HG03571 (cell line): ENCODE measurements around the gene ADAMTS8.

Experiments used
- ATAC-seq: cut with Tn5 transposase; IDR thresholded peaks from one replicate; pipeline ENCODE4 v1.9.1; 2021; ENCODE audit not compliant: unreplicated experiment

ADAMTS8 gene

DNA sequence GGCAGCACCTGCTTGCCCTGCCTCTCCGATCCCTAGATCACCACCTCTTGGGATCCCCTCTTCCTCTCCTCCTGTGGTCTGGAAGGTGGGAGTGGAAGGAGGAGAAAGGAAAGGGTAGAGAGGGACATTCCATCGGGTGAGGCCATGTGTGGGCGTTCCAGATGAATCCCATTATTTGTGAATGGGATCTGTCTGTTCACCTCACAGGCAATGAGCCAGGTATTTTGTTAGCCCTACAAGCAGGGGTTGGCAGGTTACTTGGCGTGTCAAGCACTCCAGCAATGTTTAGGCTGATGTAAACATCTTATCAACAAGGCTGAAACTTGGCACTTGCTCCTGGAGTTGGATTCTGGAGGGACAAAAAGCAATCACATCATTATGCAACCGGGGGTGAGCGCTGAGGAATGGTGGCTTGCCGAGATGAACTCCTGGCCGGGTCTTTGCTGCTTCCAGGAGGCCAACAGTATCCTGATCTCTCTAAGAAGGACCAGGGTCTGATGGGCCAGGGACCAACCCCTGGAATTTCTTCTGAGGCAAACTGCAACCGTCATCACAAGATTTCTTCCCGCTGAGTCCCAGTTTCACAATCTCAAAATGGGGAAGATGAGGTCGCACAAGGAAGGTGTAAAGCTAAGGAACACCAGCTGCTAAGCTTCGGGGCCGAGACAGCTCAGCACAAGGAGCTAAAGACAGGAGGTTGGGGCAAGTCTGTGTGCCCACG, 7.8 kb downstream of the ADAMTS8 start:
- ATAC-seq = no peak

- no peak for ATAC-seq
Measured at GRCh38 chr11:130418756-130419155, 9.7 kb downstream of the ADAMTS8 start.

DNA sequence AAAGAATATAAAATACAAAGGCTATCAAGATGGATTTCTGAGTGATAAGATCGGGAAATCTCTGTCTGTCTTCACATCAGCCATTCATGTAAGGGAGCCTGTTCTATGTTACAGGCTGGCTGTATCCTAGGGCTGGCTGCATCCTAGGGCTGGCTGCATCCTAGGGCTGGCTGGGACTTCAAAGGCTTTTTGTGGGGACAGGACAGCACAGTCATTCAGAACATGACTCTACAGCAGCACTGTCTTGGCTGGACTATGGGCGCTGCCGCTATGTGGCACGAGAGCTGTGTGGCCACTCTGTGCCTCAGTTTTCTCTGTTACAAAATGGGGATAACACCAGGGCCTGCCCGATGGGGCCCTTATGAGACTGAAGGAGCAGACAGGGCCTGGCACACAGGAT, 10.2 kb downstream of the ADAMTS8 start:
- ATAC-seq = no peak

- ATAC-seq = no peak
Measured at GRCh38 chr11:130416906-130417305, 11.5 kb downstream of the ADAMTS8 start.

GRCh38 chr11:130416530-130416882, 11.9 kb downstream of the ADAMTS8 start:
- no peak for ATAC-seq

- no peak for ATAC-seq
Measured at GRCh38 chr11:130415731-130416529, 12.5 kb downstream of the ADAMTS8 start.

GRCh38 chr11:130414107-130415080, 14.0 kb downstream of the ADAMTS8 start:
- no peak for ATAC-seq

- no peak for ATAC-seq
Measured at GRCh38 chr11:130413405-130414106, 14.9 kb downstream of the ADAMTS8 start.

GRCh38 chr11:130411223-130411622, 17.2 kb downstream of the ADAMTS8 start:
- ATAC-seq = no peak

- no peak for ATAC-seq
Measured at GRCh38 chr11:130409594-130410388, 18.6 kb downstream of the ADAMTS8 start.

GRCh38 chr11:130408901-130409300, 19.5 kb downstream of the ADAMTS8 start:
- no peak for ATAC-seq

DNA sequence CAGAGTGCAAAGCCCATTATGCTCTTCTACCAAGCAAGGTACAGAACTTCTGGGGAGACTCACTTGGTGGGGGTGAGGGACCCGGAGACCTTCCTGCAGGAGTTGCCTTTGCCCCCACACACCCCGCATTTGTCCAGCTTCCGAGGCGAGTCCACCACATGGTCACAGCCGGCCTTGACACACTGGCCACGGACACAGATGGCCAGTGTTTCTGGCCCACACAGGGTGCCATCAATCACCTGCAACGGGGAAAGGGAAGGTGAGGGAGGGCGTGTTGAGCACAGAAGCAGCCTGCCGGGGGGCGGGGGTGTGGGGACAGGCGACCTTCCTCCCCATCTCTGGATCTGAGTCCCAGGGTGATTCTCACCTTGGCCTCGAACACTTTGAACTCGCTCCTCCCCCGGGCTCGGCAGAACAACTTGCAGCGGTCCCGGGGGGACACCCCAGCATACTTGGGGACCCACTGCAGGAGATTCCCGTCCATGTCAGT, 20.0 kb downstream of the ADAMTS8 start:
- no peak for ATAC-seq

- ATAC-seq = no peak
Measured at GRCh38 chr11:130407978-130408377, 20.4 kb downstream of the ADAMTS8 start.

DNA sequence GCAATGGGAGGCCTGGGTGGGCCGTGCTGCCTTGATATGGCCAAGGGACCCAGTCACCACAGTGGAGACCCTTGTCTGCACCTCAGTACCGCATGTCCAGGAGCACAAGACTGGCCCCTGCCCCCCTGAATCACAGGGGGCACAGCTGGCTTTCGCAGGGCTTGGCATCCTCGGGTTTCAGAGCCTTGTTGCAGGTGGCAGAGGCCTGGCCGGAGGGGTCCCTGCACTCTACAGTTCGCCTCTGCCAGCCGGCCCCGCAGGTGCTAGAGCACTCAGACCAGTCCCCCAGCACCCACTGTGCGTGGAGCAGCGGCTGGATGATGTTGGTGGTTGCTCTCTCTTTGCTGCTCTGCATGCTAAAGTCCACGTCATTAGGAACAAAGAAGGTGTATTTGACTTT, 23.0 kb downstream of the ADAMTS8 start:
- ATAC-seq = no peak

DNA sequence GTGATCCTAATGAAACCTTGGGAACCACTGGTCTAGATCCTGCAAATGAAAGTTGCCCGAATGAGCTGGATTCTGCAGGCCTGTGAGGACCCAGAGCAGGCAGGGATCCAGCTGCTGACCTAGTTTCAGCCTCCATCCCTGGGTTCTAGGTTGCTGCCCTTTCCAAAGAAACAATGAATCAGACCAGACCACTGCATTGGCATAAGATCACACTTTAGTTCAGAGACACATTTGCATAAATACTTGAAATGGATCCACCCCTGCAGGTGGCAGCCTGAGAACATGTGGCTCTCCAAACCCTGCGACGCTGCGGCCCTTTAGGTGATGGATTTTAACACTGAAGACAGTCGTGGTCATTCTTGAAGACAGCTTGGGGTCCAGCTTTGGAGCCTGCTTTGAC, 23.7 kb downstream of the ADAMTS8 start:
- ATAC-seq = no peak

GRCh38 chr11:130403967-130404366, 24.4 kb downstream of the ADAMTS8 start:
- ATAC-seq = no peak

DNA sequence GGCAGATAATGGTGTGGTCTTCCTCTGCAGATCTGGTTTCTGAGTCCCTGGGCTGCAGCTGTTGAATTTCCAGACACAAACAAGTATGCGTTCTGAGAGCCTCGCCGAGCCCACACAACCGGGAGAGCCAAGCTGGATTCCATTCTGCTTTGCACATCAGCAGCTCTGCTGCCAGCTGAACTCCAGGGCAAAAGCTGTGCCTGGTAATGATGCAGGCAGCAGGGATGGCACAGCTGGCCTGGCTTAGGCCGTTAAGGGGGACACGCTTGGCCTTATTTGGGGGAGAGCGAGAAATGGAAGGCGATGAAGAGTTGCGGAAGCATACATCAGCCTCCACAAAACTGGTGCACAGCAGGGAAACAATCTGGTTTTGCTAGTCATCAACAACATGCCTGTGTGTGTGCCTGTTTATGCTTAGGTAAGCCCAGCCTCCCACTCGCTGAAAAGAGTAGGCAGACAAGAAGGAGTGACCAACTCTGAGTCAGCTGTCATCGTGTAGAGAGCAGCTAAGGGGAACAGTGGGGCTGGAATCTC, 25.1 kb downstream of the ADAMTS8 start:
- no peak for ATAC-seq

GRCh38 chr11:130402570-130402969, 25.8 kb downstream of the ADAMTS8 start:
- no peak for ATAC-seq

DNA sequence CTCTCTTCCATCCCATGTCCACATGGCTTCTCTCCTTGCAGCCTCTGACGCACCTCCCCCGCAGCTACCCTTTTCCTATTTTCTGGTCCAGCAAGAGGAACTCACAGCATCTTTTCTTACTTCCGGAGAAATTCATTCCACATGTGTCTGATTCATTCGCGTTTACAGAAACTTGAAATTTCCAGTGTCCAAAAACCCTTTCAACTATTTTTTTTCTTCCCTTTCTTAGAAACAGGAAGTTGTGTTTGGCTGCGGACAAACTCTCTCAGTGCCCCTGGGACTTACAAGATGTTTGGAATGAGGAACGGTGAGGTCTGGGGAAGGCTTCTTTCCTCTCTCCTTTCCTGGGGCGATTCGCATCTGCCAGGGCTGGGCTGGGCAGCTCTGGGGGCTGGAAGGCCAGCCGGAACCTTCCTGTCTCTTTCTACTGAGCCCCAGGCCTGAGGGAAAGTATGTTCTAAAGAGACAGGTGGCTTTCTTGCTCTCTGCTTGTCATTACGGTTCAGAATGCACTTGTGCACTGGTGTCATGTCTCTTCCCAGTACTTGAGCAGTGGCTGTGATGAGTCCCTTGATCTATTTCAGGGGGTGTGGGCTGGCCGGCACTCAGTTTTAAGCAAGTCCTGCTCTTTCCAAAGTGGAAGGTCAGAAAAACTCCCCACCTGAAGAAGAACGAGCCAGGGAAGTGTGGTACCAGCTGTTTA, 27.5 kb downstream of the ADAMTS8 start:
- no peak for ATAC-seq
